RWPE2 (cell line): ENCODE results near the gene CACNA1A.

ENCODE experiments used
- ATAC-seq: fragments of 200-7000 bp; cut with Tn5 transposase; 3 replicates; pipeline ENCODE4 v1.9.1; 2021; ENCODE audit warnings: low read depth
- DNase-seq: peaks from one replicate; pipeline ENCODE4 v3.0.0-alpha.2; 2020; ENCODE audit warnings: low spot score
- H3K27ac ChIP-seq: fragments of 450-650 bp; 2 replicates; pipeline ENCODE4 v1.5.1; 2017; ENCODE audit warnings: mild to moderate bottlenecking; ENCODE audit not compliant: poor library complexity, severe bottlenecking
- H3K27me3 ChIP-seq: fragments of 250-450 bp; sonication (Bioruptor Pico); 2 replicates; pipeline ENCODE4 v1.5.1; 2021; ENCODE audit warnings: mild to moderate bottlenecking, moderate library complexity; ENCODE audit not compliant: insufficient read depth, poor library complexity, severe bottlenecking
- H3K36me3 ChIP-seq: fragments of 250-450 bp; sonication (Bioruptor Pico); 2 replicates; pipeline ENCODE4 v1.5.1; 2020; ENCODE audit warnings: low read depth, mild to moderate bottlenecking, moderate library complexity
- H3K4me1 ChIP-seq: fragments of 250-450 bp; sonication (Bioruptor Pico); 2 replicates; pipeline ENCODE4 v1.5.1; 2021; ENCODE audit warnings: mild to moderate bottlenecking, moderate library complexity; ENCODE audit not compliant: insufficient read depth, poor library complexity, severe bottlenecking
- H3K4me3 ChIP-seq: fragments of 250-450 bp; sonication (Bioruptor Pico); 2 replicates; pipeline ENCODE4 v1.5.1; 2021; ENCODE audit warnings: mild to moderate bottlenecking, moderate library complexity; ENCODE audit not compliant: severe bottlenecking
- H3K9me3 ChIP-seq: fragments of 250-450 bp; sonication (Bioruptor Pico); 2 replicates; pipeline ENCODE4 v1.5.1; 2021; ENCODE audit warnings: mild to moderate bottlenecking, moderate library complexity; ENCODE audit not compliant: severe bottlenecking
- TF ChIP-seq, protein P1 (sequence below): fragments of 450-650 bp; IDR thresholded peaks from one replicate; pipeline ENCODE4 v1.5.1; 2017; ENCODE audit warnings: mild to moderate bottlenecking, moderate library complexity; ENCODE audit not compliant: poor library complexity, severe bottlenecking

Gene CACNA1A

DNA sequence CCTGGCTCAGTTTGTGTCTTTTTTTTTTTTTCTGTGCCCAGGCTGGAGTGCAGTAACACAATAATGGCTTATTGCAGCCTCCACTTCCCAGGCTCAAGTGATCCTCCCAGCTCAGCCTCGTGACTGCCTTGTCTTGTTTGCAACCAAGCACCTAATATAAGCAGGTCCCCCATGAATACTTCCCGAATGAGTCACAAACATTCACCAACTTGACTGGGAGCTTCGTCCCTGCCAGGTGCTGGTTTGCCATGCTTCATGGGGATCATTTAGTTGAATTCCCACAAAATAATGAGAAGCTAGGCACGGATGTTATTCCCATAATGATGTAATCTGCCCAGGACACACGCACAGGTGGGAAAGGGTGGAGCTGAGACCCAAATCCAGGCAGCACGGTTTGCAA is 176.5 kb downstream of the CACNA1A start:
- H3K36me3 ChIP-seq, result no peaks in the 10 kb centered on the region
- H3K27ac ChIP-seq, result no peak overlapping the region
- no peak overlapping the region for H3K4me3 ChIP-seq
- DNase-seq, result no peak
- no peaks in the 10 kb centered on the region for H3K27me3 ChIP-seq
- TF ChIP-seq, protein P1, sequence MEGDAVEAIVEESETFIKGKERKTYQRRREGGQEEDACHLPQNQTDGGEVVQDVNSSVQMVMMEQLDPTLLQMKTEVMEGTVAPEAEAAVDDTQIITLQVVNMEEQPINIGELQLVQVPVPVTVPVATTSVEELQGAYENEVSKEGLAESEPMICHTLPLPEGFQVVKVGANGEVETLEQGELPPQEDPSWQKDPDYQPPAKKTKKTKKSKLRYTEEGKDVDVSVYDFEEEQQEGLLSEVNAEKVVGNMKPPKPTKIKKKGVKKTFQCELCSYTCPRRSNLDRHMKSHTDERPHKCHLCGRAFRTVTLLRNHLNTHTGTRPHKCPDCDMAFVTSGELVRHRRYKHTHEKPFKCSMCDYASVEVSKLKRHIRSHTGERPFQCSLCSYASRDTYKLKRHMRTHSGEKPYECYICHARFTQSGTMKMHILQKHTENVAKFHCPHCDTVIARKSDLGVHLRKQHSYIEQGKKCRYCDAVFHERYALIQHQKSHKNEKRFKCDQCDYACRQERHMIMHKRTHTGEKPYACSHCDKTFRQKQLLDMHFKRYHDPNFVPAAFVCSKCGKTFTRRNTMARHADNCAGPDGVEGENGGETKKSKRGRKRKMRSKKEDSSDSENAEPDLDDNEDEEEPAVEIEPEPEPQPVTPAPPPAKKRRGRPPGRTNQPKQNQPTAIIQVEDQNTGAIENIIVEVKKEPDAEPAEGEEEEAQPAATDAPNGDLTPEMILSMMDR, result no peak
- H3K9me3 ChIP-seq, result no peaks in the 10 kb centered on the region
- H3K4me1 ChIP-seq, result no peaks in the 10 kb centered on the region
- no peak for ATAC-seq

DNA sequence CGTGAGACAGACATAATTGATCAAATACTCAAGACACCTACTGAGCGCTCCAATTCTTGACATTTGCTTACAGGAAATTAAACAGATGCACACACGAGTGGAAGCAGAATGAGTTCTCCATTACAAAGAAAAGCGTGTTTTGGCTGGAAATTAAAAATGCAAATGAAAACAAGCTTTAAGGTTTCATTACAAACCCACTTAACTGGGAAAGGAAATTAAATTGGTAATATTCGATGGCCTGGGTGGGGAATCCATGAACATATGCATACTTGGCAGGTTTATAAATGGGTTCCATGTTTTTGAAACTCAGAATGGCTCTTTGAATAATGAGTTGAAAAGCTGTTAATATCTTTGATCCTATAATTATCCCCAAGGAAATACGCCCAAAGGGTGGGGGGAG is 178.0 kb downstream of the CACNA1A start:
- Histone ChIP-seq H3K36me3 (no peaks in the 10 kb centered on the region), H3K4me1 (no peaks in the 10 kb centered on the region), H3K27ac (no peak overlapping the region), H3K9me3 (no peaks in the 10 kb centered on the region), H3K27me3 (no peaks in the 10 kb centered on the region), H3K4me3 (no peak overlapping the region)
- TF ChIP-seq, protein P1, result no peak
- ATAC-seq (no peak), DNase-seq (no peak)

DNA sequence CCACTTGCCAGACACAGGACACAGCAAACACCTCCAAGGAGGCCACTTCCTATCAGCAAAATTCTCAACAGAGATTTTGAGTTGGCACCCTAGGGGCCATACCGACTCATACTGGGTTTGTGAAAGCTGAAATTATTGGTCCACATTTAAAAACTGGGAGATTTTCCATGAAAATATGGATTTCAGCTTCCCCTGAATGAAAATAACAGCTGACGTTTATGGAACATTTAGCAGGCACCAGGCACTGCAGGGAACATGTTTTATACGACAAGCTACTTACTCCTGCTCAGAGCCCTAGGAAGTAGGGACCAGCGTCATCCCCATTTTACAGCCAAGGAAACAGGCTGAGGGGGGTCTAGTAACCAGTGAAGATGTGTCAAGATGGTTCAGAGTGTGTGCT is 186.8 kb downstream of the CACNA1A start:
- no peak overlapping the region for H3K27ac ChIP-seq
- H3K9me3 ChIP-seq, result peaks cover 2% of the 10 kb centered on the region
- TF ChIP-seq, protein P1, result no peak
- H3K36me3 ChIP-seq, result no peaks in the 10 kb centered on the region
- no peak overlapping the region for H3K4me3 ChIP-seq
- no peak for DNase-seq
- H3K4me1 ChIP-seq, result no peaks in the 10 kb centered on the region
- no peak for ATAC-seq
- H3K27me3 ChIP-seq, result no peaks in the 10 kb centered on the region

DNA sequence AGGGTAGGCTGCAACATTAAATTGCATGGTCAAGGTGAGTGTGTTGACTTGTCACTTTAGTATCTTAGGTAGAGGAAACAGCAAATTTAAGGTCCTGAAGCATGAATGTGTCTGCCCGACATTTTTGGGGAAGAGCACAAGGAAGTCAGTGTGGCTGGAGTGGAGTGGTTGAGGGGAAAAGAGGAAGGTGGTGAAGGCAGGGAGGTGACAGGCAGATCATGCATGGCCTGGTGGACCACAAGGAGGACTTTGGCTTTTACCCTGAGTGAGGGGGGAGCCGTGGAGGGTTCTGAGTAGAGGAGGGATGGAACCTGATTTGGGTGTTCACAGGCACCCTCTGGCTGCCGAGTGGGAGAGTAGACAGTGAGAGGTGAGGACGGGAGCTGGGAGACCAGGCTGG is 188.1 kb downstream of the CACNA1A start:
- no peaks in the 10 kb centered on the region for H3K27me3 ChIP-seq
- no peak for ATAC-seq
- TF ChIP-seq, protein P1, result no peak
- H3K4me3 ChIP-seq, result no peak overlapping the region
- H3K27ac ChIP-seq, result no peak overlapping the region
- H3K36me3 ChIP-seq, result no peaks in the 10 kb centered on the region
- no peaks in the 10 kb centered on the region for H3K4me1 ChIP-seq
- no peak for DNase-seq
- peaks cover 2% of the 10 kb centered on the region for H3K9me3 ChIP-seq

DNA sequence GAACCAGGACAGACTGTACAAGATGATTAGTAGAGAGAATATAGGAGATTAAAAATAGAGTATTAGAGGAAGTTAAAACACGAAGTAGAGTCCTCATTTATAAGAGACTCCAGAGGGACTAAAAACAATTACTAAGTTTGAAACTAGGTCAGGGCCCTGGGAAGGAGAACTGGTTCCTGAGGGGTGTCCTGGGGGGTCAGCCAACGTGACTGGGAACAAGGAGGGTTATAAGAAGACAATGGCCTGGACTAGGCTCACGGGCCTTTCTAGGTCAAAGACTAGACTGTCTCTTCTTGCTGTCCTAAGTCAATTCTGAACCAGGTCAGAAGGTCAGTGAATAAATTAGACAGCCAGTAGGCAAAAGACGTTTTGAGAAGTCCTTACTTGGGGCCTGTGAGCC is 190.8 kb downstream of the CACNA1A start:
- H3K27ac ChIP-seq, result no peak overlapping the region
- H3K27me3 ChIP-seq, result no peaks in the 10 kb centered on the region
- TF ChIP-seq, protein P1, result no peak

More for the DNA sequence above, 190.8 kb downstream of the CACNA1A start:
- no peak for DNase-seq
- ATAC-seq, result no peak
- no peak overlapping the region for H3K4me3 ChIP-seq
- H3K4me1 ChIP-seq, result no peaks in the 10 kb centered on the region
- H3K9me3 ChIP-seq, result no peaks in the 10 kb centered on the region
- no peaks in the 10 kb centered on the region for H3K36me3 ChIP-seq
